OCI-LY1 (cell line): Measurements from ENCODE around the gene ARID3B.

Experiments
- EZH2 ChIP-seq: fragments of 200-600 bp; sonication (generic), shearing (Covaris generic); IDR thresholded peaks from 2 replicates; pipeline ENCODE4 v1.8.0; 2017; ENCODE audit warnings: borderline replicate concordance, mixed run types, mild to moderate bottlenecking, antibody characterized with exemption, low read length, moderate library complexity, mixed read lengths
- TF ChIP-seq, protein P1 (sequence below): fragments of 200-600 bp; sonication (generic), shearing (Covaris generic); IDR thresholded peaks from 2 replicates; pipeline ENCODE4 v1.5.1; 2017; ENCODE audit warnings: mild to moderate bottlenecking, antibody characterized with exemption, low read length, moderate library complexity, mixed read lengths

DNA sequence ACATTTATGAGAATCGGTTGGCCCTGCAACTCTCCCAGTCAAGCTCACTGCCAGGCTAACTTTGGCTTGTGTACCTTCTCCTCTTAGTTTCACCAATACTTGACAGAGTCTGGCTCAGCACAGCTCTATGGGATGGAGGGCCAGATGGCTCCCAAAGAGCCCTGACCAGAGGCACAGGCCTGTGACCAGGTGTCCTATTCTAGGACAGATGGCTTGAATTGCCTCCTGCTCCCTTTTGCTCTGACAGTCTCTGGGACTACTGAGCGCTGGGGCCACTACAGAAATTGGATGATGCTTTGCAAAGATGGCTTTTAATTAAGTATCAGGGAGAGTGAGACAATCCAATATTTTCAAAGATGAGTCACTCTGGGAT, 10.3 kb upstream of the ARID3B start:
- TF ChIP-seq, protein P1, sequence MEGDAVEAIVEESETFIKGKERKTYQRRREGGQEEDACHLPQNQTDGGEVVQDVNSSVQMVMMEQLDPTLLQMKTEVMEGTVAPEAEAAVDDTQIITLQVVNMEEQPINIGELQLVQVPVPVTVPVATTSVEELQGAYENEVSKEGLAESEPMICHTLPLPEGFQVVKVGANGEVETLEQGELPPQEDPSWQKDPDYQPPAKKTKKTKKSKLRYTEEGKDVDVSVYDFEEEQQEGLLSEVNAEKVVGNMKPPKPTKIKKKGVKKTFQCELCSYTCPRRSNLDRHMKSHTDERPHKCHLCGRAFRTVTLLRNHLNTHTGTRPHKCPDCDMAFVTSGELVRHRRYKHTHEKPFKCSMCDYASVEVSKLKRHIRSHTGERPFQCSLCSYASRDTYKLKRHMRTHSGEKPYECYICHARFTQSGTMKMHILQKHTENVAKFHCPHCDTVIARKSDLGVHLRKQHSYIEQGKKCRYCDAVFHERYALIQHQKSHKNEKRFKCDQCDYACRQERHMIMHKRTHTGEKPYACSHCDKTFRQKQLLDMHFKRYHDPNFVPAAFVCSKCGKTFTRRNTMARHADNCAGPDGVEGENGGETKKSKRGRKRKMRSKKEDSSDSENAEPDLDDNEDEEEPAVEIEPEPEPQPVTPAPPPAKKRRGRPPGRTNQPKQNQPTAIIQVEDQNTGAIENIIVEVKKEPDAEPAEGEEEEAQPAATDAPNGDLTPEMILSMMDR, result no peak
- TF ChIP-seq EZH2, result no peak
